GM23248 (cell line): ENCODE measurements around the gene DENND1A.

ENCODE experiments used
- EZH2 ChIP-seq: fragments of 200-600 bp; sonication (generic); IDR thresholded peaks from 2 replicates; pipeline ENCODE4 v1.6.1; 2018; ENCODE audit warnings: antibody characterized with exemption, mild to moderate bottlenecking; ENCODE audit not compliant: insufficient read depth, poor library complexity, severe bottlenecking
- EZH2phosphoT487 ChIP-seq: fragments of 200-600 bp; sonication (generic); IDR thresholded peaks from 2 replicates; pipeline ENCODE4 v1.6.1; 2018; ENCODE audit warnings: antibody characterized with exemption, moderate library complexity, mild to moderate bottlenecking, low read depth; ENCODE audit not compliant: insufficient read depth

- TF ChIP-seq EZH2 = no peak
- TF ChIP-seq EZH2phosphoT487 = no peak
Observed at GRCh38 chr9:123552530-123552929, 377.4 kb downstream of the DENND1A start.
